ENCODE data around the gene ZNF891.

The ZNF891 gene

DNA sequence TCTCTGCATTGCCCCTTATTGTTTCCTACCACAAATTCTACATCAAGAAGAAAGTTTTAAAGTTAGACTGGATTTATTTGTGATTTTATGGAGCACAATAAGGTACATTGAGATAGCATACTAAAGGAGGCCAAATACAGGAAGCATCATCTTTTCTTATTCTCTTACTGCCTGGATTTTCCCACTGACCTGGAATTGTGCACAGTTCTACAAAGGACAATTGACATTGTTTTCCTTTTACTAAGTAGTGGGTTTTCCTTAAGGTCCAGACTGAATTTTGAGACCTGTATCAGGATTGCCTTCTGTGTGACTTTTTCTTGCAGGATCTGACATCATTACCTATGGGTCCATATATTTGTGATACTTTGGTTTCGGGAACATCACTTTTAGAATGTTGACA is 68.1 kb downstream of the ZNF891 start:
- TF ChIP-seq, protein P1, sequence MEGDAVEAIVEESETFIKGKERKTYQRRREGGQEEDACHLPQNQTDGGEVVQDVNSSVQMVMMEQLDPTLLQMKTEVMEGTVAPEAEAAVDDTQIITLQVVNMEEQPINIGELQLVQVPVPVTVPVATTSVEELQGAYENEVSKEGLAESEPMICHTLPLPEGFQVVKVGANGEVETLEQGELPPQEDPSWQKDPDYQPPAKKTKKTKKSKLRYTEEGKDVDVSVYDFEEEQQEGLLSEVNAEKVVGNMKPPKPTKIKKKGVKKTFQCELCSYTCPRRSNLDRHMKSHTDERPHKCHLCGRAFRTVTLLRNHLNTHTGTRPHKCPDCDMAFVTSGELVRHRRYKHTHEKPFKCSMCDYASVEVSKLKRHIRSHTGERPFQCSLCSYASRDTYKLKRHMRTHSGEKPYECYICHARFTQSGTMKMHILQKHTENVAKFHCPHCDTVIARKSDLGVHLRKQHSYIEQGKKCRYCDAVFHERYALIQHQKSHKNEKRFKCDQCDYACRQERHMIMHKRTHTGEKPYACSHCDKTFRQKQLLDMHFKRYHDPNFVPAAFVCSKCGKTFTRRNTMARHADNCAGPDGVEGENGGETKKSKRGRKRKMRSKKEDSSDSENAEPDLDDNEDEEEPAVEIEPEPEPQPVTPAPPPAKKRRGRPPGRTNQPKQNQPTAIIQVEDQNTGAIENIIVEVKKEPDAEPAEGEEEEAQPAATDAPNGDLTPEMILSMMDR (IDR thresholded peaks at IDR 0.05; ENCODE audit: borderline replicate concordance, insufficient read depth, low read depth, low read length) = no peak
- no peak overlapping the region for H3K4me3 ChIP-seq (ENCODE audit: low read depth, low read length)

DNA sequence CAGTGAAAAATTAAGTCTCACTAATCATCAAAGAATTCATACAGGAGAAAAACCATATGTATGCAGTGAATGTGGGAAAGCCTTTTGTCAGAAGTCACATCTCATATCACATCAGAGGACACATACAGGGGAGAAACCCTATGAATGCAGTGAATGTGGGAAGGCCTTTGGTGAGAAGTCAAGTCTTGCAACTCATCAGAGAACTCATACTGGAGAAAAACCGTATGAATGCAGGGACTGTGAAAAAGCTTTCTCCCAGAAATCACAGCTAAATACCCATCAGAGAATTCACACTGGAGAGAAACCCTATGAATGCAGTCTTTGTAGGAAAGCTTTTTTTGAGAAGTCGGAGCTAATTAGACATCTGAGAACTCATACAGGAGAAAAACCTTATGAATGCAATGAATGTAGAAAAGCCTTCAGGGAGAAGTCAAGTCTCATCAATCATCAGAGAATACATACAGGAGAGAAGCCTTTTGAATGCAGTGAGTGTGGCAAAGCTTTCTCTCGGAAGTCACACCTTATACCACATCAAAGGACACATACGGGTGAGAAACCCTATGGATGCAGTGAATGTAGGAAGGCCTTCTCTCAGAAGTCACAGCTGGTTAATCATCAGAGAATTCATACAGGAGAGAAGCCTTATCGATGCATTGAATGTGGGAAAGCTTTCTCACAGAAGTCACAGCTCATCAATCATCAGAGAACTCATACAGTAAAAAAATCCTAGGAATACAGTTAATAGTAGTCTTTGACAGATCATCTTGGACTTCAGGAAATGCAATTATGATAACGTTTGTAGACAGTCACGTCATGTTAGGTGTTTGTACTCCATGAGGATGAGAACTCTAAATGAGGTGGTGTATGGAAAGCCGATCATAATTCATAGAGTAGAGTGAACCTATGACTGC is 71.6 kb downstream of the ZNF891 start:
- TF ChIP-seq, protein P1 (IDR thresholded peaks at IDR 0.05; ENCODE audit: borderline replicate concordance, insufficient read depth, low read depth, low read length) = no peak

DNA sequence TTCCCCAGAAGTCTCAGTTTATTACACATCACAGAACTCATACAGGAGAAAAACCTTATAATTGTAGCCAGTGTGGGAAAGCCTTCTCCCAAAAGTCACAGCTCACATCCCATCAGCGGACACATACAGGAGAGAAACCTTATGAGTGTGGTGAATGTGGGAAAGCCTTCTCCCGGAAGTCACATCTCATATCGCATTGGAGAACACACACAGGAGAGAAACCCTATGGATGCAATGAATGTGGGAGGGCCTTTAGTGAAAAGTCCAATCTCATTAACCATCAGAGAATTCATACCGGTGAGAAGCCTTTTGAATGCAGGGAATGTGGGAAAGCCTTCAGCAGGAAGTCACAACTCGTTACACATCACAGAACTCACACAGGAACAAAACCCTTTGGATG is 72.6 kb downstream of the ZNF891 start:
- no peak overlapping the region for H3K4me3 ChIP-seq (ENCODE audit: low read depth, low read length)
- TF ChIP-seq, protein P1 (IDR thresholded peaks at IDR 0.05; ENCODE audit: borderline replicate concordance, insufficient read depth, low read depth, low read length) = no peak

More for the DNA sequence above, 71.6 kb downstream of the ZNF891 start:
- H3K4me3 ChIP-seq (ENCODE audit: low read depth, low read length) = no peak overlapping the region

Data from GM12875 (cell line).